Subcutaneous abdominal adipose tissue (tissue), 5 donors: ENCODE measurements around the gene EWSR1.
"Not testable (repeated sequence)": the region's sequence is repeated elsewhere in the genome, so short reads cannot be mapped to it uniquely, and the experiment has no call there.

Experiments
- H3K27ac ChIP-seq: one replicate; pipeline ENCODE4 v1.7.0; 2013; ENCODE audit warnings: low read depth, mild to moderate bottlenecking, inconsistent platforms, low read length, moderate library complexity
- H3K27me3 ChIP-seq, 5 donors: one replicate each; pipeline ENCODE4 v1.7.0; 2013; ENCODE audit warnings: low read length in 5 of 5, inconsistent platforms in 1 of 5; ENCODE audit not compliant: control insufficient read depth in 5 of 5, insufficient read depth in 4 of 5
- H3K36me3 ChIP-seq, 5 donors: one replicate each; pipeline ENCODE4 v1.7.0; 2013; ENCODE audit warnings: low read length in 5 of 5; ENCODE audit not compliant: control insufficient read depth in 5 of 5, insufficient read depth in 5 of 5
- H3K4me1 ChIP-seq, 5 donors: one replicate each; pipeline ENCODE4 v1.7.0; 2013; ENCODE audit warnings: low read length in 5 of 5, mild to moderate bottlenecking in 3 of 5, moderate library complexity in 1 of 5; ENCODE audit not compliant: control insufficient read depth in 5 of 5, insufficient read depth in 5 of 5
- H3K4me3 ChIP-seq, 5 donors: one replicate each; pipeline ENCODE4 v1.7.0; 2013; ENCODE audit warnings: low read length in 5 of 5, low read depth in 1 of 5
- H3K9ac ChIP-seq, 5 donors: one replicate each; pipeline ENCODE4 v1.7.0; 2013; ENCODE audit warnings: low read length in 5 of 5, mild to moderate bottlenecking in 4 of 5, moderate library complexity in 3 of 5
- H3K9me3 ChIP-seq, 5 donors: one replicate each; pipeline ENCODE4 v1.7.0; 2013; ENCODE audit warnings: low read length in 5 of 5; ENCODE audit not compliant: control insufficient read depth in 5 of 5
- donor health status: healthy.
- donor health status: healthy.
- donor health status: healthy.
- donor health status: healthy.
- donor health status: healthy.

The EWSR1 gene

GRCh38 chr22:29342177-29342576, 74.1 kb downstream of the EWSR1 start:
- peaks cover 3 to 35% (median 29%) of the 10 kb centered on the region in 5 donors for H3K4me1 ChIP-seq
- no peaks in the 10 kb centered on the region for H3K9me3 ChIP-seq
- H3K27me3 ChIP-seq = no peaks in the 10 kb centered on the region
- H3K4me3 ChIP-seq = no peak overlapping the region
- H3K9ac ChIP-seq = no peak overlapping the region
- H3K36me3 ChIP-seq = peaks cover 0 to 86% (median 72%) of the 10 kb centered on the region in 5 donors
- H3K27ac ChIP-seq = no peak overlapping the region

GRCh38 chr22:29342577-29343312, 74.7 kb downstream of the EWSR1 start:
- Histone ChIP-seq H3K27me3 (no peaks in the 10 kb centered on the region), H3K4me1 (peaks cover 3 to 35% (median 28%) of the 10 kb centered on the region in 5 donors), H3K9ac (no peak overlapping the region), H3K36me3 (peaks cover 1 to 86% (median 72%) of the 10 kb centered on the region in 5 donors), H3K9me3 (no peaks in the 10 kb centered on the region), H3K27ac (no peak overlapping the region), H3K4me3 (no peak overlapping the region)

- no peak overlapping the region for H3K27ac ChIP-seq
These were observed 75.3 kb downstream of the EWSR1 start for GRCh38 chr22:29343313-29343805.

GRCh38 chr22:29344137-29344536, 76.1 kb downstream of the EWSR1 start:
- Histone ChIP-seq H3K4me1 (peaks cover 3 to 39% (median 27%) of the 10 kb centered on the region in 5 donors), H3K27ac (no peak overlapping the region)

More at GRCh38 chr22:29343313-29343805, 75.3 kb downstream of the EWSR1 start:
- no peak overlapping the region for H3K4me3 ChIP-seq
- no peaks in the 10 kb centered on the region for H3K9me3 ChIP-seq
- H3K27me3 ChIP-seq = no peaks in the 10 kb centered on the region
- H3K4me1 ChIP-seq = peaks cover 3 to 39% (median 27%) of the 10 kb centered on the region in 5 donors
- no peak overlapping the region for H3K9ac ChIP-seq
- H3K36me3 ChIP-seq = peaks cover 7 to 86% (median 71%) of the 10 kb centered on the region in 5 donors

GRCh38 chr22:29344889-29345288, 76.8 kb downstream of the EWSR1 start:
- not testable (repeated sequence) for H3K4me3 ChIP-seq, H3K9ac ChIP-seq, H3K27me3 ChIP-seq, H3K9me3 ChIP-seq, H3K27ac ChIP-seq
- H3K36me3 ChIP-seq = peaks cover 11 to 86% (median 72%) of the 10 kb centered on the region in 5 donors
- H3K4me1 ChIP-seq = peaks cover 3 to 39% (median 27%) of the 10 kb centered on the region in 5 donors

More at GRCh38 chr22:29344137-29344536, 76.1 kb downstream of the EWSR1 start:
- Histone ChIP-seq H3K36me3 (peaks cover 11 to 86% (median 72%) of the 10 kb centered on the region in 5 donors), H3K9me3 (no peaks in the 10 kb centered on the region), H3K4me3 (no peak overlapping the region), H3K27me3 (no peaks in the 10 kb centered on the region), H3K9ac (no peak overlapping the region)

- Histone ChIP-seq H3K9ac (no peak overlapping the region), H3K4me3 (no peak overlapping the region), H3K36me3 (peaks cover 11 to 86% (median 72%) of the 10 kb centered on the region in 5 donors), H3K27me3 (no peaks in the 10 kb centered on the region), H3K9me3 (no peaks in the 10 kb centered on the region), H3K27ac (no peak overlapping the region), H3K4me1 (peaks cover 3 to 39% (median 27%) of the 10 kb centered on the region in 5 donors)
These were observed 77.9 kb downstream of the EWSR1 start for GRCh38 chr22:29345932-29346331.

- Histone ChIP-seq H3K27ac (no peak overlapping the region), H3K9ac (no peak overlapping the region), H3K4me3 (no peak overlapping the region), H3K27me3 (no peaks in the 10 kb centered on the region), H3K9me3 (no peaks in the 10 kb centered on the region), H3K4me1 (peaks cover 3 to 39% (median 27%) of the 10 kb centered on the region in 5 donors), H3K36me3 (peaks cover 11 to 86% (median 72%) of the 10 kb centered on the region in 5 donors)
These were observed 78.6 kb downstream of the EWSR1 start for GRCh38 chr22:29346659-29347058.

GRCh38 chr22:29348041-29348440, 80.0 kb downstream of the EWSR1 start:
- H3K27me3 ChIP-seq = no peaks in the 10 kb centered on the region
- no peaks in the 10 kb centered on the region for H3K9me3 ChIP-seq
- peaks cover 13 to 86% (median 75%) of the 10 kb centered on the region in 5 donors for H3K36me3 ChIP-seq
- no peak overlapping the region for H3K4me3 ChIP-seq
- peaks cover 3 to 30% (median 16%) of the 10 kb centered on the region in 5 donors for H3K4me1 ChIP-seq
- no peak overlapping the region for H3K9ac ChIP-seq
- no peak overlapping the region for H3K27ac ChIP-seq

GRCh38 chr22:29348956-29349355, 80.9 kb downstream of the EWSR1 start:
- Histone ChIP-seq H3K36me3 (peaks cover 13 to 88% (median 78%) of the 10 kb centered on the region in 5 donors), H3K9me3 (no peaks in the 10 kb centered on the region), H3K4me3 (no peak overlapping the region), H3K4me1 (peaks cover 3 to 29% (median 16%) of the 10 kb centered on the region in 5 donors), H3K9ac (no peak overlapping the region), H3K27ac (no peak overlapping the region), H3K27me3 (no peaks in the 10 kb centered on the region)
